Fibroblast of lung (primary cell): ENCODE data around the gene NRG4.

ENCODE experiments used
- EZH2 ChIP-seq: IDR thresholded peaks from 2 replicates; pipeline ENCODE4 v1.5.1; 2012; ENCODE audit warnings: low read length, control low read depth, mild to moderate bottlenecking; ENCODE audit errors: missing control alignments
- TF ChIP-seq, protein P1 (sequence below), 2 donors: IDR thresholded peaks in 1 of 2; conservative IDR thresholded peaks in 1 of 2; 1 replicate in 1 of 2; 2 replicates in 1 of 2; pipeline ENCODE4 v1.5.1; 2011 to 2012; ENCODE audit warnings: low read length in 2 of 2, control low read depth in 1 of 2, inconsistent platforms in 1 of 2, low read depth in 1 of 2, mild to moderate bottlenecking in 1 of 2

DNA sequence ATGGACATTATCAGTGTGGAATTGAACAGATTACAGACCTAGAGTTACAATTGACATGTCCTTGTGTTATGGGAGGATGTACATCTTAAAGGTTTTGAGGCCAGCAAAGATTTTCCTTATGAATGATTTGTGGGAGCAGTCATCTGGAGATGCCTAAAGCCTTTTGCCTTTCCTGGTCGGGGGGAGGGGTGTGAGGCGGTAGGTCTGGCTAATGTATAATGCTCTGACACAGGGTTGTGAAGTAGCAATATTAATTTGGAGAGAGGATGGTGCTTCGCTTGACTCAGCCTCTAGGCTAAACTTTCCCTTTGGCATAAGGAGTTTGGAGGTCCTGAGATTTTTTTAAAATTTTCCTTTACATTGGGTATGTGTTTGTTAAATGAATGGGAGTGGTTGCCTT, 85.3 kb downstream of the NRG4 start:
- TF ChIP-seq, protein P1, sequence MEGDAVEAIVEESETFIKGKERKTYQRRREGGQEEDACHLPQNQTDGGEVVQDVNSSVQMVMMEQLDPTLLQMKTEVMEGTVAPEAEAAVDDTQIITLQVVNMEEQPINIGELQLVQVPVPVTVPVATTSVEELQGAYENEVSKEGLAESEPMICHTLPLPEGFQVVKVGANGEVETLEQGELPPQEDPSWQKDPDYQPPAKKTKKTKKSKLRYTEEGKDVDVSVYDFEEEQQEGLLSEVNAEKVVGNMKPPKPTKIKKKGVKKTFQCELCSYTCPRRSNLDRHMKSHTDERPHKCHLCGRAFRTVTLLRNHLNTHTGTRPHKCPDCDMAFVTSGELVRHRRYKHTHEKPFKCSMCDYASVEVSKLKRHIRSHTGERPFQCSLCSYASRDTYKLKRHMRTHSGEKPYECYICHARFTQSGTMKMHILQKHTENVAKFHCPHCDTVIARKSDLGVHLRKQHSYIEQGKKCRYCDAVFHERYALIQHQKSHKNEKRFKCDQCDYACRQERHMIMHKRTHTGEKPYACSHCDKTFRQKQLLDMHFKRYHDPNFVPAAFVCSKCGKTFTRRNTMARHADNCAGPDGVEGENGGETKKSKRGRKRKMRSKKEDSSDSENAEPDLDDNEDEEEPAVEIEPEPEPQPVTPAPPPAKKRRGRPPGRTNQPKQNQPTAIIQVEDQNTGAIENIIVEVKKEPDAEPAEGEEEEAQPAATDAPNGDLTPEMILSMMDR (conservative IDR thresholded peaks at IDR 0.05 in 1 of 2, IDR thresholded peaks at IDR 0.05 in 1 of 2; ENCODE audit: low read depth in 1 of 2, low read length in 2 of 2), result no peak
- no peak for TF ChIP-seq EZH2
